Thyroid gland (tissue), 4 donors: ENCODE results near the gene PARP9. TPM values are rescaled to one million over a fixed set of nuclear protein-coding genes. Genes with fewer than 3 reads are reported as not detected.

Experiments
- DNase-seq, 2 donors: peaks; one replicate each; pipeline ENCODE4 v3.0.0-alpha.2; 2019
- H3K27ac ChIP-seq, 3 donors: fragments of 200-600 bp; sonication (generic); 1 replicate in 2 of 3; 2 replicates in 1 of 3; pipeline ENCODE4 v1.5.1; 2016 to 2019; ENCODE audit warnings: mild to moderate bottlenecking in 1 of 3, moderate library complexity in 1 of 3
- H3K27me3 ChIP-seq: fragments of 200-600 bp; sonication (generic); one replicate; pipeline ENCODE4 v1.5.1; 2019
- H3K36me3 ChIP-seq, 2 donors: fragments of 200-600 bp; sonication (generic); one replicate each; pipeline ENCODE4 v1.5.1; 2016 to 2019
- H3K4me1 ChIP-seq, 2 donors: fragments of 200-600 bp; sonication (generic); one replicate each; pipeline ENCODE4 v1.5.1; 2017 to 2019
- H3K4me3 ChIP-seq, 3 donors: fragments of 200-600 bp; sonication (generic); replicated peaks in 1 of 3; 1 replicate in 2 of 3; 2 replicates in 1 of 3; pipeline ENCODE4 v1.5.1; 2016; ENCODE audit warnings: mild to moderate bottlenecking in 1 of 3
- H3K9me3 ChIP-seq: fragments of 200-600 bp; sonication (generic); one replicate; pipeline ENCODE4 v1.5.1; 2017
- POLR2A ChIP-seq, 2 donors: fragments of 450-650 bp; IDR thresholded peaks; one replicate each; pipeline ENCODE4 v1.6.1; 2017; ENCODE audit warnings: antibody characterized with exemption in 2 of 2, mild to moderate bottlenecking in 2 of 2, moderate library complexity in 1 of 2
- WGBS, 2 donors: methylation state at CpG; one replicate each; pipeline ENCODE4 v1.1.5; 2017; 5-methylcytosine and 5-hydroxymethylcytosine counted together
- intact Hi-C: fragments of 100-400 bp; cut with DNase I; formaldehyde crosslinking; loops from one replicate; pipeline ENCODE4 v1.15.1; 2023
- total RNA-seq, 4 donors: library from RNA; depleted of rRNA; stranded (reverse); fragments of >200 nt; gene quantifications; one replicate each; pipeline ENCODE4 v1.2.3, GENCODE V29; 2016
- TF ChIP-seq, protein P1 (sequence below), 6 experiments: fragments of 200-600 bp in 3 of 6; fragments of 450-650 bp in 3 of 6; sonication (generic) in 3 of 6; IDR thresholded peaks; one replicate each; pipeline ENCODE4 v1.5.1; 2016 to 2019; ENCODE audit warnings: antibody characterized with exemption in 6 of 6, mild to moderate bottlenecking in 2 of 6, inconsistent platforms in 1 of 6, moderate library complexity in 1 of 6

PARP9 gene
- total RNA-seq, 4 donors from 2014 or later, result 22.9 to 34.0 (median 31.5) TPM

DNA sequence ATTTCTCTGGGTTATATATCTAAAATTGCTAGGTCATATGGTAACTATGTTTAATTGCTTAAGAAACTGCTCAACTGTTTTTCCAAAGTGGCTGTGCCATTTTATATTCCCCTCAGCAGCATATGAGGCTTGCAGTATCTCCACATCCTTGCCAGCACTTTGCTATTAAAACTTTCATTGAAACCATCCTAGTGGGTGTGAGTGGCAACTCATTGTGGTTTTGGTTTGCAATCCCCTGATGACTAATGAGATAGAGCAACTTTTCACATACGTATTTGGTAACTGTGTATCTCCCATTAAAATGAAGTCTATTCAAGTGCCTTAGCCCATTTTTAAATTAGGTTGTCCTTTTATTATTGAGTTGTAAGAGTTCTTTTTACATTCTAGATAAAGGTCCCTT, 66.7 kb downstream of the PARP9 start:
- intact Hi-C loops, result no loop called here
- H3K4me1 ChIP-seq, result peaks cover 0 to 5% of the 10 kb centered on the region in 2 donors
- no peak overlapping the region for H3K27ac ChIP-seq
- H3K4me3 ChIP-seq, result no peak overlapping the region
- peaks cover 7 to 15% of the 10 kb centered on the region in 2 donors for H3K36me3 ChIP-seq
- DNase-seq, result no peak
- TF ChIP-seq, protein P1, sequence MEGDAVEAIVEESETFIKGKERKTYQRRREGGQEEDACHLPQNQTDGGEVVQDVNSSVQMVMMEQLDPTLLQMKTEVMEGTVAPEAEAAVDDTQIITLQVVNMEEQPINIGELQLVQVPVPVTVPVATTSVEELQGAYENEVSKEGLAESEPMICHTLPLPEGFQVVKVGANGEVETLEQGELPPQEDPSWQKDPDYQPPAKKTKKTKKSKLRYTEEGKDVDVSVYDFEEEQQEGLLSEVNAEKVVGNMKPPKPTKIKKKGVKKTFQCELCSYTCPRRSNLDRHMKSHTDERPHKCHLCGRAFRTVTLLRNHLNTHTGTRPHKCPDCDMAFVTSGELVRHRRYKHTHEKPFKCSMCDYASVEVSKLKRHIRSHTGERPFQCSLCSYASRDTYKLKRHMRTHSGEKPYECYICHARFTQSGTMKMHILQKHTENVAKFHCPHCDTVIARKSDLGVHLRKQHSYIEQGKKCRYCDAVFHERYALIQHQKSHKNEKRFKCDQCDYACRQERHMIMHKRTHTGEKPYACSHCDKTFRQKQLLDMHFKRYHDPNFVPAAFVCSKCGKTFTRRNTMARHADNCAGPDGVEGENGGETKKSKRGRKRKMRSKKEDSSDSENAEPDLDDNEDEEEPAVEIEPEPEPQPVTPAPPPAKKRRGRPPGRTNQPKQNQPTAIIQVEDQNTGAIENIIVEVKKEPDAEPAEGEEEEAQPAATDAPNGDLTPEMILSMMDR (IDR thresholded peaks at IDR 0.05), result no peak
- no peak for TF ChIP-seq POLR2A (IDR thresholded peaks at IDR 0.05)
- H3K27me3 ChIP-seq, result no peaks in the 10 kb centered on the region
- no peaks in the 10 kb centered on the region for H3K9me3 ChIP-seq
- 69 to 72% methylated on average over 1 of the region's 1 CpG for WGBS, 2 donors

DNA sequence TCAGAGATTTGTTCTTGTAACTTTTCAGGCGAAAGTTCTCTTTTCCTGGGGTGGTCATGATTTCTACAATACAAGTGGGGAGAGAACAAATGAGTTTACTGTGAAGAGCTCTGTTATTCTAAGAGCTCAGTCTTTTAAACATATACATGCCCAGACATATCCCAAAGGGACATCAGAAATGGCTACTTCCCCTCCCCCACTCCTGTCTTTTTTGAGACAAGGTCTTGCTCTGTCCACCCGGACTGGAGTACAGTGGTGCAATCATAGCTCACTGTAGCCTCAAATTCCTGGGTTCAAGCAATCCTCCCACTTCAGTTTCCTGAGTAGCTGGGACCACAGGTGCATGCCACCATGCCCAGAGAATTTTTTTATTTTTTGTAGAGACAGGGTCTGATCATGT, 67.6 kb downstream of the PARP9 start:
- no peak for DNase-seq
- H3K4me3 ChIP-seq, result no peak overlapping the region
- WGBS, 2 donors, result 83% methylated on average over 2 of the region's 2 CpGs

DNA sequence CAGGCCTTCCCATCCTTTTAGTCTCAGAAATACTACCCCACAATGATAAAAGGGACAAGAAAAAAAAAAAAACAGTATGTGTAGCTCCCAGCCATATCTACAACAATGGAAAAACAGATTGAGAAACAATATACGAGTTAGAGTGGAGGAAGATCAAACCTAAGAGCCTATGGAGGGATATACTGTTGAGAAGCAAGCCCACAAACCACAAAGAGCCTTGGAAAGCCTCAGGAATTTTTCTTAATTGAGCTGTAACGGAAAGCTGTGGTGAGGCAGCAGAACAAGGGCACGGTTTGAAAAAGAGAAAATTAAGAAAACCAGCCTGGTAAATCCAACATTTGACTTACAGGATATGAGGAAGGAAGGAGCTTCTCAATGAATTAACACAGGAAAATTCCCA, 70.8 kb downstream of the PARP9 start:
- WGBS, 2 donors, result 92 to 94% methylated on average over 3 of the region's 3 CpGs
- TF ChIP-seq POLR2A (IDR thresholded peaks at IDR 0.05), result no peak
- TF ChIP-seq, protein P1 (IDR thresholded peaks at IDR 0.05), result no peak
- H3K36me3 ChIP-seq, result peaks cover 7 to 15% of the 10 kb centered on the region in 2 donors
- no peaks in the 10 kb centered on the region for H3K9me3 ChIP-seq
- no peak overlapping the region for H3K4me3 ChIP-seq
- intact Hi-C loops, result no loop called here
- DNase-seq, result no peak
- H3K27ac ChIP-seq, result no peak overlapping the region
- H3K4me1 ChIP-seq, result no peaks in the 10 kb centered on the region
- no peaks in the 10 kb centered on the region for H3K27me3 ChIP-seq

More for the DNA sequence above, 67.6 kb downstream of the PARP9 start:
- intact Hi-C loops, result no loop called here
- peaks cover 7 to 15% of the 10 kb centered on the region in 2 donors for H3K36me3 ChIP-seq
- no peak overlapping the region for H3K27ac ChIP-seq
- no peak for TF ChIP-seq POLR2A (IDR thresholded peaks at IDR 0.05)
- TF ChIP-seq, protein P1 (IDR thresholded peaks at IDR 0.05), result no peak
- H3K27me3 ChIP-seq, result no peaks in the 10 kb centered on the region
- no peaks in the 10 kb centered on the region for H3K9me3 ChIP-seq
- H3K4me1 ChIP-seq, result peaks cover 0 to 5% of the 10 kb centered on the region in 2 donors

DNA sequence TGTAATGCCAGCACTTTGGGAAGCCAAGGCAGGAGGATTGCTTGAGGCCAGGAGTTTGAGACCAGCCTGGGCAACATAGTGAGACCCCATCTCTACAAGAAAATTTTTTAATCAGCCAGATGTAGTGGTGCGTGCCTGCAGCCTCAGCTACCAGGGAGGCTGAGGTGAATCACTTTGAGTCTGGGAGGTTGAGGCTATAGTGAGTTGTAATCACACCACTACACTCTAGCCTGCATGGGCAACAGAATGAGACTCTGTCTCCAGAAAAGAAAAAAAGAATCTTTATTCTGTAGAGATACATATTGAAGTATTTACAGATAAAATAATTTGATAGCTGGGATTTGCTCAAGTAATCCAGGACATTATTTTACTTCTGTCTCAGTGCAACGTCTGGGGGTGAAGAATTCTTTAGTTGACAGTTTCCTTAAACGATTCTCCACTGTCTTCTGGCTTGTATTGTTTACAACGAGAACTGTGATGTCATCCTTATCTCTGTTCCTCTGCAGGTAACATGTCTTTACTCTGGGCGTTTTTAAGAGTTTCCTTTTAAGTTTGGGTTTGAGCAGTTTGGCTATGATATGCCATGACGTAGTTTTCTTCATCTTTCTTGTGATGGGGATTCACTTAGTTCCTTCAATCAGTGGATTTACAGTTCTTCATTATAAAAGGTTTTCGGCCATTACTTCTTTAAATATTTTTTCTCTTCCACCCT, 75.7 kb downstream of the PARP9 start:
- intact Hi-C loops, result no loop called here
- peaks cover 0 to 1% of the 10 kb centered on the region in 2 donors for H3K36me3 ChIP-seq
- no peaks in the 10 kb centered on the region for H3K9me3 ChIP-seq
- no peaks in the 10 kb centered on the region for H3K27me3 ChIP-seq
- WGBS, 2 donors, result 79 to 81% methylated on average over 7 of the region's 7 CpGs
- DNase-seq, result no peak
- peaks cover 0 to 1% of the 10 kb centered on the region in 2 donors for H3K4me1 ChIP-seq
- no peak overlapping the region for H3K4me3 ChIP-seq
- no peak overlapping the region for H3K27ac ChIP-seq
- no peak for TF ChIP-seq POLR2A (IDR thresholded peaks at IDR 0.05)
- TF ChIP-seq, protein P1 (IDR thresholded peaks at IDR 0.05), result no peak

DNA sequence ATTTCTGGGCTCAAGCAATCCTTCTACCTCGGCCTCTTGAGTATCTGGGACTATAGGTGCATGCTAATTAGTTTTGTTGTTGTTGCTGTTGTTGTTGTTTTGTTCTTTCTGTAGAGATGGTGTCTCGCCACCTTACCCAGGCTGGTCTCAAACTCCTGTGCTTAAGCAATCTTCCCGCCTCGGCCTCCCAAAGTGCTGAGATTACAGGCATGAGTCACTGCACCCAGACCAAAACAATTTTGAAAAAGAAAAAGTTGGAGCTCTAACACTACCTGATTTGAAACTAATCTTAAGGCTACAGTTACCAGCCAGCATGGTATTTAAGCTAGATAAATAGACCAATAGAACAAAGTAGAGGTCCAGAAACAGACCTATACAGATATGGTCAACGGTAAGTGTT, 79.1 kb downstream of the PARP9 start:
- WGBS, 2 donors, result 95 to 97% methylated on average over 5 of the region's 5 CpGs
- TF ChIP-seq, protein P1 (IDR thresholded peaks at IDR 0.05), result no peak
- intact Hi-C loops, result no loop called here

More for the DNA sequence above, 79.1 kb downstream of the PARP9 start:
- Histone ChIP-seq H3K27me3 (no peaks in the 10 kb centered on the region), H3K27ac (no peak overlapping the region), H3K4me3 (no peak overlapping the region), H3K36me3 (no peaks in the 10 kb centered on the region), H3K9me3 (no peaks in the 10 kb centered on the region), H3K4me1 (peaks cover 0 to 7% of the 10 kb centered on the region in 2 donors)
- DNase-seq, result no peak
